Smooth muscle cell (in vitro differentiated cells): ENCODE data around the gene SMARCA2. TPM values are rescaled to one million over a fixed set of nuclear protein-coding genes. Genes with fewer than 3 reads are reported as not detected.

Experiments
- DNase-seq: peaks from one replicate; lab custom pipeline; 2025; ENCODE audit not compliant: unreplicated experiment; lab: John Stamatoyannopoulos, UW
- H2AFZ ChIP-seq: fragments of 200-600 bp; sonication (generic); 2 replicates; pipeline ENCODE4 v1.6.0; 2016; ENCODE audit warnings: antibody characterized with exemption, low read depth, mild to moderate bottlenecking
- H3F3A ChIP-seq: fragments of 200-600 bp; sonication (generic); 2 replicates; pipeline ENCODE4 v1.6.0; 2017; ENCODE audit warnings: antibody characterized with exemption, low read depth
- H3K27ac ChIP-seq: fragments of 200-600 bp; sonication (generic); 2 replicates; pipeline ENCODE4 v1.5.1; 2016; ENCODE audit warnings: low read depth, mild to moderate bottlenecking
- H3K27me3 ChIP-seq: fragments of 200-600 bp; sonication (generic); 2 replicates; pipeline ENCODE4 v1.6.1; 2016; ENCODE audit warnings: low read depth, mild to moderate bottlenecking
- H3K36me3 ChIP-seq: fragments of 200-600 bp; sonication (generic); 2 replicates; pipeline ENCODE4 v1.5.1; 2016; ENCODE audit warnings: low read depth
- H3K4me1 ChIP-seq: fragments of 200-600 bp; sonication (generic); 2 replicates; pipeline ENCODE4 v1.5.1; 2016; ENCODE audit warnings: low read depth
- H3K4me2 ChIP-seq: fragments of 200-600 bp; sonication (generic); 2 replicates; pipeline ENCODE4 v1.6.0; 2016; ENCODE audit warnings: mild to moderate bottlenecking
- H3K4me3 ChIP-seq: fragments of 200-600 bp; sonication (generic); 2 replicates; pipeline ENCODE4 v1.5.1; 2016; ENCODE audit warnings: mild to moderate bottlenecking
- H3K79me2 ChIP-seq: fragments of 200-600 bp; sonication (generic); 2 replicates; pipeline ENCODE4 v1.6.0; 2016; ENCODE audit warnings: low read depth, mild to moderate bottlenecking
- H3K9ac ChIP-seq: fragments of 200-600 bp; sonication (generic); 2 replicates; pipeline ENCODE4 v1.6.0; 2016; ENCODE audit warnings: low read depth
- H3K9me3 ChIP-seq: fragments of 200-600 bp; sonication (generic); replicated peaks from 2 replicates; pipeline ENCODE4 v1.5.1; 2016; ENCODE audit warnings: low read depth
- H4K20me1 ChIP-seq: fragments of 200-600 bp; sonication (generic); 2 replicates; pipeline ENCODE4 v1.6.0; 2016; ENCODE audit warnings: low read depth
- CTCF ChIP-seq: fragments of 200-600 bp; sonication (generic); IDR thresholded peaks from 2 replicates; pipeline ENCODE4 v1.5.1; 2017; ENCODE audit warnings: borderline replicate concordance, mild to moderate bottlenecking, antibody characterized with exemption; ENCODE audit not compliant: insufficient read depth, poor library complexity, severe bottlenecking
- WGBS: methylation state at CpG from one replicate; pipeline ENCODE4 v1.1.7; 2016; ENCODE audit warnings: low lambda C conversion rate; 5-methylcytosine and 5-hydroxymethylcytosine counted together
- polyA plus RNA-seq: library from polyadenylated mRNA; unstranded; fragments of >200 nt; fragmentation: Nextera tagmentation; extraction: Ambion mirVana; gene quantifications from 2 replicates; pipeline ENCODE4 v1.2.1, GENCODE V29; 2016
- total RNA-seq: library from RNA; depleted of rRNA; stranded (reverse); fragments of >200 nt; gene quantifications from 2 replicates; pipeline ENCODE4 v1.2.3, GENCODE V29; 2014

Gene SMARCA2
- total and polyA plus RNA-seq, 2 experiments from 2014 or later = 27.7 to 61.7 TPM

- H3K27ac ChIP-seq = no peak overlapping the region
- H3F3A ChIP-seq = no peaks in the 10 kb centered on the region
- H3K4me3 ChIP-seq = no peak overlapping the region
- peaks cover 14% of the 10 kb centered on the region for H4K20me1 ChIP-seq
- H2AFZ ChIP-seq = no peak overlapping the region
- WGBS = 33% methylated on average over 12 of the region's 12 CpGs
- no peak overlapping the region for H3K9ac ChIP-seq
- DNase-seq = no peak
- no peak for TF ChIP-seq CTCF
- no peaks in the 10 kb centered on the region for H3K4me1 ChIP-seq
- no peaks in the 10 kb centered on the region for H3K79me2 ChIP-seq
- H3K36me3 ChIP-seq = peaks cover 3% of the 10 kb centered on the region
- no peak overlapping the region for H3K4me2 ChIP-seq
- H3K9me3 ChIP-seq = no peaks in the 10 kb centered on the region
- no peaks in the 10 kb centered on the region for H3K27me3 ChIP-seq
Measured at GRCh38 chr9:2043881-2044462, 28.8 kb downstream of the SMARCA2 start.

DNA sequence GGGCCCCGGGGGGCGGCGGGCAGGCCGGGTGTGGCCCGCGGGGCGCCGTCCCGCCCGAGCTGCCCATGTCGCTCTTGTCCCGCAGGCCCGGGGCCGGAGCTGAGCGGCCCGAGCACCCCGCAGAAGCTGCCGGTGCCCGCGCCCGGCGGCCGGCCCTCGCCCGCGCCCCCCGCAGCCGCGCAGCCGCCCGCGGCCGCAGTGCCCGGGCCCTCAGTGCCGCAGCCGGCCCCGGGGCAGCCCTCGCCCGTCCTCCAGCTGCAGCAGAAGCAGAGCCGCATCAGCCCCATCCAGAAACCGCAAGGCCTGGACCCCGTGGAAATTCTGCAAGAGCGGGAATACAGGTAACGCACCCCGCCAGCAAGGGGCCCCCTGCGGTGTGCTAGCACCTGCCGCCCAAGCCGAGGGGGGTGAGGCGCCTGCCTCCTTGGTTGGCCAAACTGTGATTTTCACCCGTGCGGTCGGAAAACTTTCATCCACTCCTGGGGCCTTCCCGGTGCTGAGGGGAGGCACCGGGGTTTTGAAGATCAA, 32.1 kb downstream of the SMARCA2 start:
- 95% methylated on average over 54 of the region's 54 CpGs for WGBS
- Histone ChIP-seq H2AFZ (no peak overlapping the region), H3K4me2 (no peak overlapping the region), H3K4me3 (no peak overlapping the region), H3K9me3 (no peaks in the 10 kb centered on the region), H4K20me1 (peaks cover 25% of the 10 kb centered on the region), H3K36me3 (peaks cover 3% of the 10 kb centered on the region), H3K27me3 (no peaks in the 10 kb centered on the region), H3K4me1 (no peaks in the 10 kb centered on the region), H3K79me2 (no peaks in the 10 kb centered on the region), H3K9ac (no peak overlapping the region), H3F3A (no peaks in the 10 kb centered on the region), H3K27ac (no peak overlapping the region)
- DNase-seq = no peak
- TF ChIP-seq CTCF = no peak

- Histone ChIP-seq H2AFZ (no peak overlapping the region), H4K20me1 (peaks cover 25% of the 10 kb centered on the region), H3K27me3 (no peaks in the 10 kb centered on the region), H3K9ac (no peak overlapping the region), H3F3A (no peaks in the 10 kb centered on the region), H3K36me3 (peaks cover 3% of the 10 kb centered on the region), H3K4me2 (no peak overlapping the region), H3K27ac (no peak overlapping the region), H3K9me3 (no peaks in the 10 kb centered on the region), H3K4me3 (no peak overlapping the region), H3K79me2 (no peaks in the 10 kb centered on the region), H3K4me1 (no peaks in the 10 kb centered on the region)
- no peak for DNase-seq
- 53% methylated on average over 5 of the region's 5 CpGs for WGBS
- no peak for TF ChIP-seq CTCF
Measured at GRCh38 chr9:2047916-2048315, 32.8 kb downstream of the SMARCA2 start.

DNA sequence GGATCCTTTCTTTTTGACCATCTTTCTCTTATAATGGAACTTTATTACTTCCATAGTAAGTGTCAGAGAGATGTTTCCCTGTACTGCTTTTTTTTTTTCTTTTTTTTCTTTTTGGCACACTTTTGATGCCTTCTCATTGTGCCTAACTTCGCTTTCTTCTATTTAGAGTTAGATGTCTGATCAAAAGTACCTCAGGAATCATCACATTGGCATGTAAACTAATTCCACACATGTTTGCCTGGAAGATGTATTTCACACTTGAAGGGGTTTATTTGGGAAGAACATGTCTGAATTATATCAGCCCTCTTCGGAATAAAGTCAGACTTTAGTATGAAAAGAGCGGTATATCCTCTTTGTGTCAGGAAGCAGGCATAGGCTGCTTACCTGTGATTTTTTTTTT, 35.1 kb downstream of the SMARCA2 start:
- Histone ChIP-seq H3K27me3 (no peaks in the 10 kb centered on the region), H3K4me3 (no peak overlapping the region), H3K36me3 (peaks cover 3% of the 10 kb centered on the region), H3K79me2 (no peaks in the 10 kb centered on the region), H3K27ac (no peak overlapping the region), H3F3A (no peaks in the 10 kb centered on the region), H4K20me1 (peaks cover 23% of the 10 kb centered on the region), H3K9me3 (no peaks in the 10 kb centered on the region), H3K4me1 (no peaks in the 10 kb centered on the region), H3K4me2 (no peak overlapping the region), H2AFZ (no peak overlapping the region), H3K9ac (no peak overlapping the region)
- DNase-seq = no peak
- WGBS = 72% methylated on average over 3 of the region's 3 CpGs
- no peak for TF ChIP-seq CTCF
